CD4-positive, alpha-beta T cell treated with Interleukin-4 for 4 hours (primary cell): Measurements from ENCODE around the gene CLASP1.
"Not testable (repeated sequence)": the region's sequence is repeated elsewhere in the genome, so short reads cannot be mapped to it uniquely, and the experiment has no call there.

Experiments used
- DNase-seq: peaks from one replicate; pipeline ENCODE4 v3.0.0-alpha.2; 2020

Gene CLASP1

DNA sequence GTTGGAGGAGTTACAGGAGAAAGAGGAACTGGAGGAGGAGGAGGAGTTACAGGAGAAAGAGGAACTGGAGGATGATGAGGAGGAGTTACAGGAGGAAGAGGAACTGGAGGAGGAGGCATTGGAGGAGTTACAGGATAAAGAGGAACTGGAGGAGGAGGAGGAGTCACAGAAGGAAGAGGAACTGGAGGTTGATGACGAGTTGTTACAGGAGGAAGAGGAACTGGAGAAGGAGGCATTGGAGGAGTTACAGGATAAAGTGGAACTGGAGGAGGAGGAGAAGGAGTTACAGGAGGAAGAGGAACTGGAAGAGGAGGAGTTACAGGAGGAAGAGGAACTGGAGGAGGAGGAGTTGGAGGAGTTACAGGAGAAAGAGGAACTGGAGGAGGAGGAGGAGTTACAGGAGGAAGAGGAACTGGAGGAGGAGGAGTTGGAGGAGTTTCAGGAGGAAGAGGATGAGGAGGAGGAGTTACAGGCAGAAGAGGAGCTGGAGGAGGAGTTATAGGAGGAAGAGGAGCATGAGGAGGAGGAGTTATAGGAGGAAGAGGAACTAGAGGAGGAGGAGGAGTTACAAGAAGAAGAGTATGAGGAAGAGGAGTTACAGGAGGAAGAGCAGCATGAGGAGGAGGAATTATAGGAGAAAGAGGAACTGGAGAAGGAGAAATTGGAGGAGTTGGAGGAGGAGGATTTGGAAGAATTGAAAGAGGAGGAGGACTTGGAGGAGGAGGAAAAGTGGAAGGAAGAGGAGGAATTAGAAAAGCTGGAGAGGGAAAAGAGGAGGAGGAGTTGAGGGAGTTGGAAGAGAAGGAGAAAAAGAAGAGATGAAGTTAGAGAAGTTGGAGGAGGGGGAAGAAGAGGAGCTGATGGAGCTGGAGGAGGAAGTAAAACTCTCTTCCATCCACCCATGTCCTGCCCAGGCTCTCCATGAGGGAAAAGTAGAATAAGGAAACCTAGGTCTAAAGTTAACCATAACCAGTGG is 37.2 kb downstream of the CLASP1 start:
- no peak for DNase-seq

DNA sequence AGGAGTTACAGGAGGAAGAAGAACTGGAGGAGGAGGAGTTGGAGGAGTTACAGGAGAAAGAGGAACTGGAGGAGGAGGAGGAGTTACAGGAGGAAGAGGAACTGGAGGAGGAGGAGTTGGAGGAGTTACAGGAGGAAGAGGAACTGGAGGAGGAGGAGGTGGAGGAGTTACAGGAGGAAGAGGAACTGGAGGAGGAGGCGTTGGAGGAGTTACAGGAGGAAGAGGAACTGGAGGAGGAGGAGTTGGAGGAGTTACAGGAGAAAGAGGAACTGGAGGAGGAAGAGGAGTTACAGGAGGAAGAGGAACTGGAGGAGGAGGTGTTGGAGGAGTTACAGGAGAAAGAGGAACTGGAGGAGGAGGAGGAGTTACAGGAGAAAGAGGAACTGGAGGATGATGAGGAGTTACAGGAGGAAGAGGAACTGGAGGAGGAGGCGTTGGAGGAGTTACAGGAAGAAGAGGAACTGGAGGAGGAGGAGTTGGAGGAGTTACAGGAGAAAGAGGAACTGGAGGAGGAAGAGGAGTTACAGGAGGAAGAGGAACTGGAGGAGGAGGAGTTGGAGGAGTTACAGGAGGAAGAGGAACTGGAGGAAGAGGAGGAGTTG is 38.1 kb downstream of the CLASP1 start:
- not testable (repeated sequence) for DNase-seq

DNA sequence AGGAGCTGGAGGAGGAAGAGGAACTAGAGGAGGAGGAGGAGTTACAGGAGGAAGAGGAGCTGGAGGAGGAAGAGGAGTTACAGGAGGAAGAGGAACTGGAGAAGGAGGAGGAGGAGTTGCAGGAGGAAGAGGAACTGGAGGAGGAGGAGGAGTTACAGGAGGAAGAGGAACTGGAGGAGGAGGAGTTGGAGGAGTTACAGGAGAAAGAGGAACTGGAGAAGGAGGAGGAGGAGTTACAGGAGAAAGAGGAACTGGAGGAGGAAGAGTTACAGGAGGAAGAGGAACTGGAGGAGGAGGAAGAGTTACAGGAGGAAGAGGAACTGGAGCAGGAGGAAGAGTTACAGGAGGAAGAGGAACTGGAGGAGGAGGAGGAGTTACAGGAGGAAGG is 38.8 kb downstream of the CLASP1 start:
- not testable (repeated sequence) for DNase-seq

- DNase-seq: no peak
Observed at GRCh38 chr2:121608967-121609366, 40.3 kb downstream of the CLASP1 start.

- DNase-seq: no peak
Observed at GRCh38 chr2:121608367-121608766, 40.9 kb downstream of the CLASP1 start.

DNA sequence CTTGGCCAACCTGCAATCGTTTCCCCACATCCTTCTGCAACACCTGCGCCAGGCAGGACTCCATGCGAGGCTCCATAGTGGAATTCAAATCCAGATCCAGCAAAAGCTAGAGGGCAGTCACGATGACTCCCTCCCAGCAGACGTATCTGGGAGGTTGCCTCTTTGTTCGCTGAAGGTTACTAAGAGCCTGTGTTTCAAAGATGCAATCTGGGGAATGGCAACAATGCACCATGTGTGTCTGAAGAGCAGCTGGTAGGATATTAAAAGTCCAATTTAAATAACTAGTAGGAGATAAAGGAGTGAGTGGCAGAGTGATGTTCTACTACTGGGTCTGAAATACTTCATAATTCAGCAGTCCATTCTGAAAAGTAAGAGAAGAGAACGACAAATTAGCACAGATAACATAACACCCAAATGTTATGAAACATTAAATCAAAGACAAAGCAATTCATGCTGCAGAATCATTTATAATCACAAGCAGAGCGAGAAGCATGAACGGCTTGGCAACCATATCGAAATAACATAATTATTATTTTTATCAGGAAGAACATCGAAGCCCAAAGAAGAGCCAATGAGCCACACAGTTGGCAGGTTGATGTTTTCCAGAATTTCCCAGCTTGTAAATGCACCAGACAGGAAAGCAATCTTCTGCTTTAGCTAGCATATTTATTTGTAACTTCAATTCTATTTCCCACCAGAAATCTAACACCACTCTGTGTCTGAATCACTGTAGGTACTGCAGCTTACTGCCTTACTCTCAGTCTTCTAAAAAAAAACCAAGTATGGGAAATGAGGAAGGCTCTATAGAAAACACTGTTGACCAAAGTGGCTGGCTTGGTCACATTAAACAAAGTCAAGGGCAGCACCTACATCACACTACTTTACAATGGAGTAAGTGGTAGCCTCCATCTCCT is 43.2 kb downstream of the CLASP1 start:
- no peak for DNase-seq

GRCh38 chr2:121603185-121603584 is 46.1 kb downstream of the CLASP1 start:
- DNase-seq: no peak

GRCh38 chr2:121599963-121600651 is 49.2 kb downstream of the CLASP1 start:
- no peak for DNase-seq

- no peak for DNase-seq
Observed at GRCh38 chr2:121598087-121598486, 51.2 kb downstream of the CLASP1 start.

- DNase-seq: peak; percentile 7
Observed at GRCh38 chr2:121596221-121597080, 52.8 kb downstream of the CLASP1 start.

DNA sequence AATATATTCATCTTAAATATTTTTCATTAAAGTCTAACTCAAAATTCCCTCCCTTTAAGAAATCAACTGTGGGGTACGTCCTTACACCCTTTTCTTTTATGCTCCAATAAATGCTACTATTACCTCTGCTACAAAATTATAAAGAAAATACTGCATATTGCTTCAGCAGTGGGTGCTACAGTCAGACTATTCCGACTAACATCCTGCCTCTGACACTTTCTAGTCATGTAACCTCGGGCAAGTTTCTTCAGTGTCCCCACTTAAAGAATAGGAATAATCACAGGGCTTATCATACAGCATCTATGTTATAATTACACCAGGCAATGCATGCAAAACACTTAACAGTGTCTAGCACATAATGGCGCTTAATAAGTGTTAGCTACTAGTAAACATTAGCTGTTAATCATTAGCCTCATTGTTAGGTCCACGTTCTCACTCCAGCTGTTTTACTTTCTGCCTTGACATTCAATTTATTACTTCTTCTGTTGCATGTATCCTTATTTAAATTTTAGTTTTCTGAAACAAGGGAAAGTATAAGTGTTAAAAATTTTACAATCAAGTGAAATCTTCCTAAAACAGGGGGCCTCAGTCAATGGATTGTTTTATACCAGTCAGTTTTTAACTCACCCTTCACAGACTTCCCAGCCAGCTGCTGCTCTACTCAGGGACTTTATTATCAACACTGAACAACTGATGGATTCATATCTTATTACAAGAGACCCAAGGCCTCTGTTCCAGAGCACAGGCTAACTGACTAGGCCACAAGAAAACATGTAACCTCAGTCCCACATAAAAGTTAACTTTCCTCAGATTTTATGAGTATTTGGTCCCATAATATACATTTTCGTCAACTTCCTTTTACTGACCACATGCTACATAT is 54.0 kb downstream of the CLASP1 start:
- DNase-seq: no peak

- no peak for DNase-seq
Observed at GRCh38 chr2:121591199-121591598, 58.1 kb downstream of the CLASP1 start.

GRCh38 chr2:121588357-121588756 is 60.9 kb downstream of the CLASP1 start:
- DNase-seq: no peak

DNA sequence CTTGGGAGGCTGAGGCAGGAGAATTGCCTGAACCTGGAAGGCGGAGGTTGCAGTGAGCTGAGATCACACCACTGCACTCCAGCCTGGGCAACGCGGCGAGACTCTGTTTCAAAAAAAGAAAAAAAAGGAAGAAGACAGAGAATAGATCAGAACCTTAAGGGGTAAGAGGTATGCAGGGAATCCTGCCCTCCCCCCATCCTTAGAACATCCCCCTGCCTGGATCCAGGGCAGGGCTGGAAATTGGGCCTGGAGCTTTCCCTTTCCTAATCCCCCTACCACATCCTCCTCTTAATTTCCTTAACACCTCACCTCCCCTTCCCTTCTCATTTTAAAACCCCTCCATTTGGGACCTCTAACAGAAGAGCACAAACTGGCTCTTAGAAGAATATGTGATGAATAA is 62.1 kb downstream of the CLASP1 start:
- no peak for DNase-seq

DNA sequence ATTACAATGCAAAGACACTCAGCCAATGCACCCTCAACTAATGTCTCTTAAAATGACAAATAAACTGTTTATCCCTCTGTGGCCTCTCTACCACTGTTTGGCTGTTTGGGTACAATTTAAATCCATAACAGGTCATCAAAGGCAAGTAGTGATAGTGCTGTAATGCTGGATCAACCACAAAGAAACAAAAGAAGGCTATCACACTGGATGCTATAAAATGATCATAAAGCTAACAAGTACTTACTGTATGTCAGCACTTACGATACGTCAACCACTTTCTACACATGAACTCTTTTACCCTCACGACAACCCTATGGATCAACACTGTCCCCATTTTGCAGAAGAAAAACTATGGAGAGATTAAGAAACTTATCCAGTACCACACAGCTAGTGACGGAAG is 64.5 kb downstream of the CLASP1 start:
- DNase-seq: no peak

DNA sequence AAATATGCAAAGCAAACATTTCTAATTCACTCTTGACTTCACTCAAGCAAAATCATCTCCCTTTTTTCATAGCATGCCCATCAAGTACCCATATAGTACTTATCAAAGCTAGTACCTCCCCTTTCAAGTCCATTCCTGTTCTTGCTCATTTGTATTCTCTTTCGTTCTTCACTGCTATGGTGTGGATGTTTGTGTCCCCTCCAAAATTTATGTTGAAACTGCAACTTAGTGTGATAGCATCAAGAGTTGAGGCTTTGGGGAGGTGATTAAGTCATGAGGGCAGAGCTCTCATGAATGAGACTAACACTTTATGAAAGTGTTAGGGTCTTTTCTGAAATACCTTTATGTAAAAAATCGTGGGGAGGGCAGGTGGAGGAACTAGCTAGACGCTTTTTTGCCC is 65.7 kb downstream of the CLASP1 start:
- no peak for DNase-seq

DNA sequence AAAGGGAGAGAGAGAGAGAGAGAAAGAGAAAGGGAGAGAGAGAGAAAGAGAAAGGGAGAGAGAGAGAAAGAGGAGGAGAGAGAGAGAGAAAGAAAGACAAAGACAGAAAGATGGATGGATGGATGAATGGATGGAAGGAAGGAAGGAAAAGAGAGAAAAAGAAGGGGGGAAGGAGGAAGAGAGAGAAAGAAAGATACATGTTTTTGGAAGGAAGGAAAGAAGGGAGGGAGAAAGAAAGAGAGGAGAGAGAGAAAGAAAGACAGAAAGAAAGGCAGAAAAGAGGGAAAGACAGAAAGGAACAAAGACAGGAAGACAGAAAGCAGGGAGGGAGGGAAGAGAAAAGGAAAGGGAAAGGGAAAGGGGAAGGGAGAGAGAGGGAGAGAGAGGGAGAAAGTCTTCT is 67.0 kb downstream of the CLASP1 start:
- no peak for DNase-seq

DNA sequence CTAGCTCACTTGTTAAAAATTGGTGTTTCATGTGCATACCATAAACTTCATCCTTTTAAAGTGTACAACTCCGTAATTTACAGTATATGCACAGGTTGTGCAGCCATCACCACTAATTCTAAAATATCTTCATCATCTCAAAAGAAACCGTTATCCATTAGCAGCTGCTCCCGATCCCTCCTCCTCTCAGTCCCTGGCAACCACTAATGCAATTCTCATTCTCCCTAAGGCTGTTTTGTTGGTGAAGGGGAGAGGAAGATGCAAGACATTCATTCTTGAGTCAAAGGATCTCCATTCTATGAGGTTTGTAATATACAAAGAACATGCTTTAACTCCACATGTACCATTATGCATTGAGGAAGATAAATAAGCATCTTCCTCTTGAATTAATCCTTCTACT is 70.0 kb downstream of the CLASP1 start:
- no peak for DNase-seq

DNA sequence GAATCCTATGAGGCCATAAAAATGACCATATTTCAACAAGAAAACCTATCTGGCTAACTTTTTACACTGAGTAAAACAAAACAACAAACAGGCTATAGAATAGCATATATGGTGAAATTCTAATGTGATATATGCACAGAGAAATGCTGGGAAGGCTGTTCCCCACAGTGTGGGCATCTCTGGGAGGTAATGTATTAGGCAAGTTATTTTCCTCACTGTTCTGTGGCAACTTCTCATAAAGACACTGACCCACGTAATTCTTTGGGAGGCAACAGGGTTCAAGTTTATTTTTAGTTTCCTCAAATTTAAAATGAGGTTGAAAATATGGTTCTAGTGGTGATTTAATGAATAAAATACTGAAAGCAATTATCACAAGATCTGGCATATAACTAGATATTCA is 71.9 kb downstream of the CLASP1 start:
- DNase-seq: no peak

DNA sequence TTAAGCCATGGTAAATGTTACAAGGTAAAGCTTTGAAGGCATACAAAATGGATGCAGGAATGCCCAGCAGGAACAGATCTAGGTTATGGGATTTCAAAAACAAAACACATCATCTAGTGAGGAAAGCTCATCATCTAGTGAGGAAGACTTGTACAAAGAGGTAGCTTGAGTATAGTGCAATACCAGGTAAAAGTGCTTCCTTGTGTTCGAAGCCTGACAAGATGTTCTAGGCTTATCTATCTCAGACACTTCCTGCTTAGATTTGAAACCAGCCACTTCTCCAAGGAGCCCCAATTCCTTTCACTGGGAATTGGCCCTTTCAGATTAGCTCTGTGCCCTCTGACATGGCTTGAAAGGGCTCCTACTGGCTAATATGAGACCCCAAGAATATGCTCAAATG is 73.0 kb downstream of the CLASP1 start:
- no peak for DNase-seq

DNA sequence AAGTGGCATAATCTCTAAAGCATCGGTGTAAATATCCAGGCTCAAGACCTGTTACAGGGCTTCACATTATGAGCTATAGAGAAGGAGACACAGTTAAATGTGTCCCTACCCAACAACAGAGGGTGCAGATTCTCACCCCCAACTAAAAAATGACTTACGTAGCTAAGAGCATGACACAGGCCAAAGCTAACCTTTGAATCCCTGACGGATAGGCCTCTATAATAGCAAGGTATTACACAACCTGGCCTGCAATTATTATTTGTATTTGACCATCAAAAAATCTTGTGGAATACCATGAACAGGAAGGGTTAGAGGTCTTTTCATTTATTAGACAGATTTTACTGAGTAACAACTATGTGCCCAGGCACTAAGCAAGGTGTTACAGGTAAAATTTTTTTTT is 73.5 kb downstream of the CLASP1 start:
- DNase-seq: no peak
